Astrocyte (in vitro differentiated cells and primary cell): ENCODE data around the gene CHN2. TPM values are rescaled to one million over a fixed set of nuclear protein-coding genes. Genes with fewer than 3 reads are reported as not detected.

ENCODE experiments used
- DNase-seq: peaks from one replicate; pipeline ENCODE4 v3.0.0-alpha.2; 2010; ENCODE audit warnings: low read depth
- FAIRE-seq: peaks from 2 replicates; lab custom pipeline; 2011; peaks lifted over from hg19 to GRCh38; lab: Jason Lieb, UNC
- H2AFZ ChIP-seq: 2 replicates; pipeline ENCODE4 v1.6.0; 2012; ENCODE audit warnings: low read depth, low read length, inconsistent platforms
- H3K27ac ChIP-seq: 2 replicates; pipeline ENCODE4 v1.5.1; 2011; ENCODE audit warnings: low read depth, low read length, inconsistent platforms
- H3K27me3 ChIP-seq: 2 replicates; pipeline ENCODE4 v1.6.0; 2011; ENCODE audit warnings: low read length, inconsistent platforms; ENCODE audit not compliant: insufficient read depth
- H3K36me3 ChIP-seq: 2 replicates; pipeline ENCODE4 v1.5.1; 2011; ENCODE audit warnings: low read length, inconsistent platforms; ENCODE audit not compliant: insufficient read depth
- H3K4me1 ChIP-seq: 2 replicates; pipeline ENCODE4 v1.5.1; 2011; ENCODE audit warnings: low read length, inconsistent platforms; ENCODE audit not compliant: insufficient read depth
- H3K4me2 ChIP-seq: 2 replicates; pipeline ENCODE4 v1.6.0; 2012; ENCODE audit warnings: low read length, inconsistent platforms
- H3K4me3 ChIP-seq: 2 replicates; pipeline ENCODE4 v1.5.1; 2011; ENCODE audit warnings: low read depth, mild to moderate bottlenecking, low read length, inconsistent platforms; ENCODE audit not compliant: insufficient read depth
- H3K79me2 ChIP-seq: 2 replicates; pipeline ENCODE4 v1.6.0; 2012; ENCODE audit warnings: mild to moderate bottlenecking, low read length, inconsistent platforms; ENCODE audit not compliant: insufficient read depth
- H3K9ac ChIP-seq: 2 replicates; pipeline ENCODE4 v1.6.0; 2012; ENCODE audit warnings: mild to moderate bottlenecking, low read length, inconsistent platforms
- H3K9me3 ChIP-seq: 2 replicates; pipeline ENCODE4 v1.5.1; 2012; ENCODE audit warnings: low read depth, mild to moderate bottlenecking, low read length, inconsistent platforms; ENCODE audit not compliant: insufficient read depth
- H4K20me1 ChIP-seq: 2 replicates; pipeline ENCODE4 v1.6.0; 2012; ENCODE audit warnings: low read length, inconsistent platforms; ENCODE audit not compliant: insufficient read depth
- H3K27ac Mint-ChIP-seq: one replicate; pipeline ENCODE4 v1.8.0; 2021; ENCODE audit warnings: mild to moderate bottlenecking, mixed read lengths; ENCODE audit not compliant: unreplicated experiment
- H3K27me3 Mint-ChIP-seq: one replicate; pipeline ENCODE4 v1.8.0; 2021; ENCODE audit warnings: low read depth, mixed read lengths; ENCODE audit not compliant: unreplicated experiment
- H3K36me3 Mint-ChIP-seq: one replicate; pipeline ENCODE4 v1.8.0; 2021; ENCODE audit warnings: low read depth, mixed read lengths; ENCODE audit not compliant: unreplicated experiment
- H3K4me1 Mint-ChIP-seq: one replicate; pipeline ENCODE4 v1.8.0; 2021; ENCODE audit warnings: low read depth, mixed read lengths; ENCODE audit not compliant: unreplicated experiment
- H3K4me3 Mint-ChIP-seq: one replicate; pipeline ENCODE4 v1.8.0; 2021; ENCODE audit warnings: mild to moderate bottlenecking, moderate library complexity, mixed read lengths; ENCODE audit not compliant: unreplicated experiment
- H3K9me3 Mint-ChIP-seq: one replicate; pipeline ENCODE4 v1.8.0; 2021; ENCODE audit warnings: mild to moderate bottlenecking, mixed read lengths; ENCODE audit not compliant: unreplicated experiment
- EZH2 ChIP-seq: IDR thresholded peaks from 2 replicates; pipeline ENCODE4 v1.6.1; 2012; ENCODE audit warnings: mild to moderate bottlenecking, low read length, inconsistent platforms; ENCODE audit not compliant: insufficient read depth
- total RNA-seq: library from RNA; stranded (reverse); gene quantifications from 2 replicates; pipeline ENCODE4 v1.2.1, GENCODE V29; 2021
- TF ChIP-seq, protein P1 (sequence below): IDR thresholded peaks from 2 replicates; pipeline ENCODE4 v1.5.1; 2011; ENCODE audit warnings: low read depth, mild to moderate bottlenecking, inconsistent platforms, low read length, moderate library complexity; ENCODE audit not compliant: insufficient read depth

Gene CHN2
- total RNA-seq, 1 donor from 2014 or later, result 2.5 TPM

DNA sequence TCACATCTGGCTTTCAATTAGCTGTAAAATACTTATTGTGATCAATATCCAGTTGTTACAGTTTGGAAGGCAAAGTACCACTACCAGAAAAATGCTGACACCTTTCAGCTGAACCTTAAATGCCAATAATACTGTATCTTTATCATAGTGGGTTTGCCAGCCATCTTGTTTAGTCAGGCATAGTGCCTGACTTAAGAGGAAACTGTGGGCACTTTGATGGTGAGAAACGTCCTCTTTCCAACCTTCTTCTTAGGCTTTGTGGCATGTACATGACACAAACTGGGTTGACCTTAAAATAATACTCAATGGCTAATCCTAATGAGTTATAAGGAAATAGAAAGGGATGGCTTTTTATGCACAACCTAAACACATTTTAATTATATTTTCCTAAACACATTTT is 316.8 kb downstream of the CHN2 start:
- TF ChIP-seq EZH2, result no peak
- TF ChIP-seq, protein P1, sequence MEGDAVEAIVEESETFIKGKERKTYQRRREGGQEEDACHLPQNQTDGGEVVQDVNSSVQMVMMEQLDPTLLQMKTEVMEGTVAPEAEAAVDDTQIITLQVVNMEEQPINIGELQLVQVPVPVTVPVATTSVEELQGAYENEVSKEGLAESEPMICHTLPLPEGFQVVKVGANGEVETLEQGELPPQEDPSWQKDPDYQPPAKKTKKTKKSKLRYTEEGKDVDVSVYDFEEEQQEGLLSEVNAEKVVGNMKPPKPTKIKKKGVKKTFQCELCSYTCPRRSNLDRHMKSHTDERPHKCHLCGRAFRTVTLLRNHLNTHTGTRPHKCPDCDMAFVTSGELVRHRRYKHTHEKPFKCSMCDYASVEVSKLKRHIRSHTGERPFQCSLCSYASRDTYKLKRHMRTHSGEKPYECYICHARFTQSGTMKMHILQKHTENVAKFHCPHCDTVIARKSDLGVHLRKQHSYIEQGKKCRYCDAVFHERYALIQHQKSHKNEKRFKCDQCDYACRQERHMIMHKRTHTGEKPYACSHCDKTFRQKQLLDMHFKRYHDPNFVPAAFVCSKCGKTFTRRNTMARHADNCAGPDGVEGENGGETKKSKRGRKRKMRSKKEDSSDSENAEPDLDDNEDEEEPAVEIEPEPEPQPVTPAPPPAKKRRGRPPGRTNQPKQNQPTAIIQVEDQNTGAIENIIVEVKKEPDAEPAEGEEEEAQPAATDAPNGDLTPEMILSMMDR, result no peak
- Mint-ChIP-seq H3K4me1 (no peaks in the 10 kb centered on the region), H3K36me3 (peaks cover 14% of the 10 kb centered on the region), H3K4me3 (no peak overlapping the region), H3K9me3 (peaks cover 13% of the 10 kb centered on the region), H3K27me3 (peaks cover 2% of the 10 kb centered on the region), H3K27ac (no peak overlapping the region)
- Histone ChIP-seq H3K4me1 (no peaks in the 10 kb centered on the region), H3K9me3 (no peaks in the 10 kb centered on the region), H3K79me2 (no peaks in the 10 kb centered on the region), H3K9ac (no peak overlapping the region), H3K27me3 (no peaks in the 10 kb centered on the region), H3K27ac (no peak overlapping the region), H2AFZ (no peak overlapping the region), H3K4me2 (no peak overlapping the region), H4K20me1 (no peaks in the 10 kb centered on the region), H3K4me3 (no peak overlapping the region), H3K36me3 (no peaks in the 10 kb centered on the region)
- FAIRE-seq (no peak), DNase-seq (no peak)

DNA sequence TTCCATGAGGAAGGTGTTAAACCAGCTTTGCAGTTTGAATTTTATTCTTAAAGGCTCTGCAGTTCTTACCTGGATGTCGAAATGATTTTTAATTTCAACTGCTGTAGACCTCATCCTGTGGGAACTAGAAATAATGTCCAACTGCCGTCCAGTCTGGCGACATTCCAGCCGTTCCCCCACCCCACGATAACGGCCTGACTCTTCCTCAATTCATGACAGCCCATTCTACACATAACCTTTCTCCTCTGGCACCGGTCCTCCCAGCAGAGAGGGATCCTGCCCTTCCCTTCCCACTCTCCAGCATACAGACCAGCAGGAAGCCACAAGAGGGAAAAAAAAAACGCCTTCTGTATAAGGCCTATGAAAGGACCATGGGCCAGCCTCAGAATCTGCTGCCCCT is 317.3 kb downstream of the CHN2 start:
- Histone ChIP-seq H3K79me2 (no peaks in the 10 kb centered on the region), H3K27ac (no peak overlapping the region), H3K4me3 (no peak overlapping the region), H3K4me2 (no peak overlapping the region), H4K20me1 (no peaks in the 10 kb centered on the region), H3K36me3 (no peaks in the 10 kb centered on the region), H2AFZ (no peak overlapping the region), H3K9ac (no peak overlapping the region), H3K27me3 (no peaks in the 10 kb centered on the region), H3K9me3 (no peaks in the 10 kb centered on the region), H3K4me1 (no peaks in the 10 kb centered on the region)
- H3K27me3 Mint-ChIP-seq, result peaks cover 3% of the 10 kb centered on the region
- DNase-seq, result no peak
- TF ChIP-seq, protein P1, result no peak
- no peak for TF ChIP-seq EZH2
- H3K36me3 Mint-ChIP-seq, result peaks cover 14% of the 10 kb centered on the region
- no peak overlapping the region for H3K4me3 Mint-ChIP-seq
- H3K4me1 Mint-ChIP-seq, result no peaks in the 10 kb centered on the region
- H3K27ac Mint-ChIP-seq, result no peak overlapping the region
- peaks cover 13% of the 10 kb centered on the region for H3K9me3 Mint-ChIP-seq
- FAIRE-seq, result no peak

DNA sequence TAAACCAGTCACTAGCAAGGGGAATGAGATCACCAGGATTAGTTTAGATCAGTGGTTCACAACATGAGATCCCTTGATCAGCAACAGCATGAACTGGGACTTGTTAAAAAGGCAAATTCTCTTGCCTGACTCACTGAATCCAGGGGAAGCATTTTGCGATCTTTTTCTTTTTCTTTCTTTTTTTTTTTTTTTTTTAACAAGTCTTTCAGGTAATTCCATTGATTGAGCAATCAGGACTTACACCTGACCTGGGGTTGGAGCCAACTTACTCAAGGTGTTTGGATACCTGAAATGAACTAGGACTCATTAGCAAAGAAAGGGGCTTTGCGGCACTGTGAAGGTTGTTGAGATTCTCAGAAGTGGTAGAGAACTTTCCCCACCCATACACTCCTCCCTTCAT is 321.9 kb downstream of the CHN2 start:
- Mint-ChIP-seq H3K27ac (no peak overlapping the region), H3K27me3 (peaks cover 4% of the 10 kb centered on the region), H3K36me3 (no peaks in the 10 kb centered on the region), H3K9me3 (peaks cover 4% of the 10 kb centered on the region), H3K4me1 (no peaks in the 10 kb centered on the region), H3K4me3 (no peak overlapping the region)
- Histone ChIP-seq H3K9ac (no peak overlapping the region), H3K4me3 (no peak overlapping the region), H3K4me1 (no peaks in the 10 kb centered on the region), H3K27ac (no peak overlapping the region), H4K20me1 (no peaks in the 10 kb centered on the region), H2AFZ (no peak overlapping the region), H3K79me2 (no peaks in the 10 kb centered on the region), H3K27me3 (peaks cover 5% of the 10 kb centered on the region), H3K9me3 (no peaks in the 10 kb centered on the region), H3K36me3 (no peaks in the 10 kb centered on the region), H3K4me2 (no peak overlapping the region)
- TF ChIP-seq EZH2, result no peak
- TF ChIP-seq, protein P1, result no peak
- FAIRE-seq (no peak), DNase-seq (no peak)
